A549 (cell line): ENCODE results near the gene ATP13A5.

Experiments used
- CBX2 ChIP-seq: fragments of 200-600 bp; sonication (generic); IDR thresholded peaks from 2 replicates; pipeline ENCODE4 v1.6.1; 2016; ENCODE audit warnings: low read depth, mild to moderate bottlenecking, borderline replicate concordance
- CEBPB ChIP-seq, 2 experiments: fragments of >200 bp in 1 of 2; sonication (Bioruptor Twin) in 1 of 2; formaldehyde crosslinking in 1 of 2; IDR thresholded peaks; 2 replicates each; pipeline ENCODE4 v1.6.1; 2012 to 2016
- CHD2 ChIP-seq: fragments of 150-350 bp; IDR thresholded peaks from 2 replicates; pipeline ENCODE4 v1.6.1; 2014; ENCODE audit warnings: low read length; ENCODE audit not compliant: partially characterized antibody
- CTCF ChIP-seq: fragments of >200 bp; sonication (Bioruptor Twin); formaldehyde crosslinking; IDR thresholded peaks from 3 replicates; pipeline ENCODE4 v1.5.1; 2016
- EP300 ChIP-seq, 2 experiments: fragments of >200 bp; sonication (Bioruptor Twin); formaldehyde crosslinking; IDR thresholded peaks; 2 replicates in 1 of 2; 3 replicates in 1 of 2; pipeline ENCODE4 v1.6.1; 2016 to 2017
- ESRRA ChIP-seq: fragments of 150-350 bp; IDR thresholded peaks from 2 replicates; pipeline ENCODE4 v1.6.1; 2014; ENCODE audit warnings: mild to moderate bottlenecking, low read length, borderline replicate concordance
- HOXA7 ChIP-seq: fragments of 250-450 bp; sonication (Bioruptor Pico); IDR thresholded peaks from 2 replicates; pipeline ENCODE4 v1.5.0; 2020; ENCODE audit warnings: mild to moderate bottlenecking, moderate library complexity
- JUNB ChIP-seq: fragments of >200 bp; sonication (Bioruptor Twin); formaldehyde crosslinking; IDR thresholded peaks from 2 replicates; pipeline ENCODE4 v1.6.1; 2016
- POLR2A ChIP-seq: IDR thresholded peaks from 2 replicates; pipeline ENCODE4 v1.6.1; 2012; ENCODE audit warnings: mild to moderate bottlenecking, low read length
- RFX5 ChIP-seq: fragments of 450-650 bp; IDR thresholded peaks from 2 replicates; pipeline ENCODE4 v1.7.1; 2014; ENCODE audit warnings: antibody characterized with exemption, mild to moderate bottlenecking, moderate library complexity
- USF2 ChIP-seq: fragments of 450-650 bp; IDR thresholded peaks from 2 replicates; pipeline ENCODE4 v1.6.1; 2014; ENCODE audit warnings: antibody characterized with exemption

GRCh38 chr3:193418576-193419373, 40.2 kb upstream of the ATP13A5 start:
- TF ChIP-seq CBX2 (no peak), EP300 (IDR thresholded peaks at IDR 0.05) (no peak), HOXA7 (CRISPR knock-in tag) (no peak), POLR2A (no peak), CTCF (no peak), RFX5 (no peak), CHD2 (no peak), USF2 (no peak), ESRRA (no peak), JUNB (no peak), CEBPB (IDR thresholded peaks at IDR 0.05) (no peak)
